HL-60 (cell line): ENCODE results near the gene TFR2.

Experiments
- DNase-seq, 2 experiments: peaks; one replicate each; pipeline ENCODE4 v3.0.0-alpha.2; 2010 to 2020; ENCODE audit warnings: low read depth in 1 of 2, low spot score in 1 of 2
- H3K27ac ChIP-seq: fragments of 250-450 bp; sonication (Bioruptor Pico); replicated peaks from 2 replicates; pipeline ENCODE4 v1.5.1; 2020; ENCODE audit warnings: mild to moderate bottlenecking, moderate library complexity
- H3K27me3 ChIP-seq: fragments of 250-450 bp; sonication (Bioruptor Pico); 2 replicates; pipeline ENCODE4 v1.5.1; 2021; ENCODE audit warnings: mild to moderate bottlenecking, moderate library complexity; ENCODE audit not compliant: insufficient read depth, poor library complexity, severe bottlenecking
- H3K4me3 ChIP-seq: replicated peaks from 2 replicates; pipeline ENCODE4 v1.5.1; 2011; ENCODE audit warnings: mild to moderate bottlenecking, control low read depth, low read length; ENCODE audit not compliant: insufficient read depth
- CTCF ChIP-seq: IDR thresholded peaks from one replicate; pipeline ENCODE4 v1.5.1; 2011; ENCODE audit warnings: low read length, control low read depth, inconsistent platforms; ENCODE audit not compliant: insufficient read depth
- GABPA ChIP-seq: IDR thresholded peaks from 2 replicates; pipeline ENCODE4 v1.6.1; 2012; ENCODE audit warnings: low read depth
- POLR2AphosphoS5 ChIP-seq: IDR thresholded peaks from 2 replicates; pipeline ENCODE4 v1.6.1; 2012; ENCODE audit warnings: low read depth
- SPI1 ChIP-seq: IDR thresholded peaks from 2 replicates; pipeline ENCODE4 v1.6.1; 2012; ENCODE audit warnings: low read depth, mild to moderate bottlenecking, borderline replicate concordance
- TF ChIP-seq, protein P1 (sequence below): IDR thresholded peaks from 2 replicates; pipeline ENCODE4 v1.6.1; 2012; ENCODE audit warnings: low read depth; ENCODE audit not compliant: insufficient replicate concordance

The TFR2 gene

DNA sequence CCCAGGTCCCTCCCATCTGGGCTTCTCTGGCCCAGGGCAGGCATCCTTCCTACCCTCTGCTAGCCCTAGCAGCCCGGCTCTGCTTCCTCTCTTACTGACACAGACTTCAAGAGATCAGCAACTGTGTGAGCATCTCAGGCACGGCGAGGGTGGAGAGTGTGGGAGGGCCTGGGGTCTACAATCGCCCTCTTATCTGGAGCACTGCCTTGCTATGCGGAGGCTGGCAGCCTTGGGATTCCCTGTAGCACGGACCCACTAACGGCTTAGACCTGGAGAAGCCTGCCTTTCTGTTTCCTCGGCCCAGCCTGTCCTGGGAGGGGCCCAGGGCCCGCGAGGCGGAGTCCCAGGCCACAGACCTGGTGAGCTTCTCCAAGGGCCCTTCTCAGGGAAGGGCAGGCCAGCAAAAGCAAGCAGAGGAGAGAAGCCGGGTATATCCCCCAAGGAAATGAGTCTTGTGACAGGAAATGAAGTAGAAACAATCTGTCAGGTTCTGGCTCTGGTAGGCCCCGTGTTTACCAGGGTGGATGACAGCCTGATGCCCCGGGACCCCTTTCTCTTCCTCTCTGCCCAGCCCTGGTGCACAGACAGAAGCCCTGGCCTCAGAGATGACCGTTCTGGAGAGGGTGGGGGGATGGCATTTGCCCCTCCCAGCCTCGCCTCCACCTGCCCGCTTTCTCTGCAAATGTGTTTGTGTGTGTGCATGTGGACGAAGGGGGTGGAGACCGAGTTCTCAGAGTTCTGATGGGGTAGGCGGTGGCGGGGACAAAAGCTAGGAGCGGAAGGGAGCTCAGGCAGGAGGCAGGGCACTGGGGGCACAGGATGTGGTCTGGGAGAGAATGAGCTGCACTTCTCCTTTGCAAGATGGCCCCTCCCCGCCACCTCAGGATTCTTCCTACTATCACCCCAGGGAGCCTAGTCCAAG is 58.0 kb downstream of the TFR2 start:
- peak; percentile 79 to 97 for DNase-seq
- Histone ChIP-seq H3K27ac (peak overlapping the region; percentile 94), H3K4me3 (peak overlapping the region; percentile 94), H3K27me3 (no peaks in the 10 kb centered on the region)
- TF ChIP-seq, protein P1, sequence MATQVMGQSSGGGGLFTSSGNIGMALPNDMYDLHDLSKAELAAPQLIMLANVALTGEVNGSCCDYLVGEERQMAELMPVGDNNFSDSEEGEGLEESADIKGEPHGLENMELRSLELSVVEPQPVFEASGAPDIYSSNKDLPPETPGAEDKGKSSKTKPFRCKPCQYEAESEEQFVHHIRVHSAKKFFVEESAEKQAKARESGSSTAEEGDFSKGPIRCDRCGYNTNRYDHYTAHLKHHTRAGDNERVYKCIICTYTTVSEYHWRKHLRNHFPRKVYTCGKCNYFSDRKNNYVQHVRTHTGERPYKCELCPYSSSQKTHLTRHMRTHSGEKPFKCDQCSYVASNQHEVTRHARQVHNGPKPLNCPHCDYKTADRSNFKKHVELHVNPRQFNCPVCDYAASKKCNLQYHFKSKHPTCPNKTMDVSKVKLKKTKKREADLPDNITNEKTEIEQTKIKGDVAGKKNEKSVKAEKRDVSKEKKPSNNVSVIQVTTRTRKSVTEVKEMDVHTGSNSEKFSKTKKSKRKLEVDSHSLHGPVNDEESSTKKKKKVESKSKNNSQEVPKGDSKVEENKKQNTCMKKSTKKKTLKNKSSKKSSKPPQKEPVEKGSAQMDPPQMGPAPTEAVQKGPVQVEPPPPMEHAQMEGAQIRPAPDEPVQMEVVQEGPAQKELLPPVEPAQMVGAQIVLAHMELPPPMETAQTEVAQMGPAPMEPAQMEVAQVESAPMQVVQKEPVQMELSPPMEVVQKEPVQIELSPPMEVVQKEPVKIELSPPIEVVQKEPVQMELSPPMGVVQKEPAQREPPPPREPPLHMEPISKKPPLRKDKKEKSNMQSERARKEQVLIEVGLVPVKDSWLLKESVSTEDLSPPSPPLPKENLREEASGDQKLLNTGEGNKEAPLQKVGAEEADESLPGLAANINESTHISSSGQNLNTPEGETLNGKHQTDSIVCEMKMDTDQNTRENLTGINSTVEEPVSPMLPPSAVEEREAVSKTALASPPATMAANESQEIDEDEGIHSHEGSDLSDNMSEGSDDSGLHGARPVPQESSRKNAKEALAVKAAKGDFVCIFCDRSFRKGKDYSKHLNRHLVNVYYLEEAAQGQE: no peak
- TF ChIP-seq SPI1 (no peak; the same call in 1 of the 2 replicates), GABPA (peak; percentile 81), POLR2AphosphoS5 (peak; percentile 72)

- H3K27me3 ChIP-seq: no peaks in the 10 kb centered on the region
- DNase-seq: no peak
- H3K4me3 ChIP-seq: peak overlapping the region; percentile 94
- H3K27ac ChIP-seq: peak overlapping the region; percentile 94
- TF ChIP-seq, protein P1: no peak
- TF ChIP-seq SPI1: no peak
- no peak for TF ChIP-seq POLR2AphosphoS5
- TF ChIP-seq GABPA: no peak
These were observed 58.7 kb downstream of the TFR2 start for GRCh38 chr7:100582650-100583049.

DNA sequence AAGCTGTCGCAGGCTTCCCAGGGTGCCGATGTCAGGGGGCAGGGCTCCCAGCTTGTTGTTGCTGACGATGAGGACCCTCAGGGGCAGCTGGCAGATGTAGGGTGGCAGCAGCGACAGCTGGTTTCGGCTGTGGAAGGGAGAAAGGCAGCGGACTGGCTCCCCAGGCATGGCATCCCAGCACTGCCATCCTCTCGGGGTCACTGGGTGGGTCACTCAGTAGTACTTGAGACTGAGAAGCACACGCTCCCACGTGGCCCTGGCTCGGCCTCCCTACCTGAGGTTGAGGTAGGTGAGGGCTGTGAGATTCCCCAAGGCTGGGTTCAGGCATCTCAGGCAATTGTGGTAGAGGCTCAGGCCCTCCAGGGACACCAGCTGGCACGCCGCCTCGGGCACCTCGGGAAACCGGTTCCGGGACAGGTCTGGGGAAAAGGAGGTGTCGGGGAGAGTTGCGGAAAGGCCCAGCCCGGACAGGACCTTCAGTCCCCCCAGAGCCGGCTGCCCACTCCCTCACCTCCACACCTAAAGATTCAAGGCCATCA is 59.2 kb downstream of the TFR2 start:
- DNase-seq: no peak
- Histone ChIP-seq H3K4me3 (no peak overlapping the region), H3K27me3 (no peaks in the 10 kb centered on the region), H3K27ac (peak overlapping the region; percentile 94)
- TF ChIP-seq GABPA (no peak), SPI1 (no peak), CTCF (no peak), POLR2AphosphoS5 (no peak)
- TF ChIP-seq, protein P1: no peak
